Hematopoietic multipotent progenitor cell treated with erythropoietin and hydrocortisone succinate and interleukin-3 and kit ligand, for 8 days (in vitro differentiated cells): ENCODE results near the gene LRRC46.

Experiments
- DNase-seq: peaks from one replicate; pipeline ENCODE4 v3.0.0-alpha.2; 2015

LRRC46 gene

DNA sequence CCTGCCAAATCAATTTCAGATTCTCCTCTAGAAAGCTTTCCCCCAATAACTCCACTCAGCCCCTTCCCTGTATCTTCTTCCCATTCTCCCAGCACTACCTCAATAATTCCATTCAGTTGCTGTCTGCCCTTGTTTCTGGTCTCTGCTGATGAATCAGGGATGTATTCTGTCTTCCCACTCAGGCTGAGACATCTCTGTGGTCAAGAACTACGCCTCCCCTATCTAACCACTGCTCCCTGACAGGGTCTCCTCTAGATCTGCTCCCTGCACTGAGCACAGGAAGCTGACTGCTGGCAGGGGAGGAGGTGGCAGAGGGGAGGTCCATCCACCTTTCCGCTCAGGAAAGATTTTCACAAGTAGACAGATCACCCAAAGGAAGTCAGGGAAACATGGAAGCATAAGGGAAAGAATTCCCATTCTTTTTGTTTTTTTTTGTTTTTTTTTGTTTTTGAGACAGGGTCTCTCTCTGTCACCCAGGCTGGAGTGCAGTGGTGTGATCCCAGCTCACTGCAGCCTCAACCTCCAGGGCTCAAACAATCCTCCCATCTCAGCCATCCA lies 47.6 kb downstream of the LRRC46 start:
- no peak for DNase-seq

DNA sequence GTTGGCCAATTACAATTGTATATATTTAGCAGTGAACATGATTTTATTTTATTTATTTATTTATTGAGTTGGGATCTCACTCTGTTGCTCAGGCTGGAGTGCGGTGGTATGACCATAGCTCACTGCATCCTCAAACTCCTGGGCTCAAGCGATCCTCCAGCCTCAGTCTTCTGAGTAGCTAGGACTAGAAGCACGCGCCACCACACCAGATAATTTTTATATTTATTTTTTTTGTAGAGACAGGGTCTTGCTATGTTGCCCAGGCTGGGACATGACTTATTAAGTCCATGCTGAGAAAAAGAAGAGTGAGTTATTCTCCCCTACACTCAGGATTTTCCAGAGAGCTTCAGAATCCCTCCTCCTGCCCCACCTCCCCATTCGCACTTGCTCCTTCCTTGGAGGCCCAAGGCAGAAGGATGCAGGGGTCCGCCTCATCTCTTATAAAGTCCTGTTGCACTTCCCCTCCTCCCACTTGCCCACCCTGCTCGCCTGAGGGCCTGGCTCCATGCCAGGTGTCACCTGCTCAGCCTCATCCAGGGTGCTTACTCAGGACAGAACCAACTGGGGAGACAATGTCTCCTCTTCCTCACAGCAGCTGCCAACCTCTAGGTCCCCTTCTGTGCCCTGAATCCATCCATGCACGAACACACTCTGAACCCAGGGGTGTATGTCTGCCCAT lies 48.4 kb downstream of the LRRC46 start:
- no peak for DNase-seq

DNA sequence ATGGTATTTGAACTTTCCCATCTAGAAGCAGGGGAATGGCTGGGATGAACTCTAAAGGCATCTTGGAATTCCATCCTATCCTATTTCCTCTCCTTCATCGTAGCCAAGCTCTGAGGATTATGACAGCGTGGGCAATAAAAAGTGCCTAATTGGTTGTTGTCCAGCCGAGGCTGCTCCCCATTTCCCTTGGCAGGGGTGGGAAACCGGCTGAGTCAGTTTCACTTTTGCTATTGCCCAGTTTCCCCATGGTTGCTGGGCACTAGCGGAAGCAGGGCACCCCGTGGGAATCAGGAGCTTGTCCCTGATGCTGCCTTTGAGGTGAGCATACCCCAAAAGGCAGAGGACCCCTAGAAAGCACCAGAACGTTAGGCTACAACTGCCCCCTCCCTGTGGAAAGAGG lies 50.8 kb downstream of the LRRC46 start:
- DNase-seq: no peak

DNA sequence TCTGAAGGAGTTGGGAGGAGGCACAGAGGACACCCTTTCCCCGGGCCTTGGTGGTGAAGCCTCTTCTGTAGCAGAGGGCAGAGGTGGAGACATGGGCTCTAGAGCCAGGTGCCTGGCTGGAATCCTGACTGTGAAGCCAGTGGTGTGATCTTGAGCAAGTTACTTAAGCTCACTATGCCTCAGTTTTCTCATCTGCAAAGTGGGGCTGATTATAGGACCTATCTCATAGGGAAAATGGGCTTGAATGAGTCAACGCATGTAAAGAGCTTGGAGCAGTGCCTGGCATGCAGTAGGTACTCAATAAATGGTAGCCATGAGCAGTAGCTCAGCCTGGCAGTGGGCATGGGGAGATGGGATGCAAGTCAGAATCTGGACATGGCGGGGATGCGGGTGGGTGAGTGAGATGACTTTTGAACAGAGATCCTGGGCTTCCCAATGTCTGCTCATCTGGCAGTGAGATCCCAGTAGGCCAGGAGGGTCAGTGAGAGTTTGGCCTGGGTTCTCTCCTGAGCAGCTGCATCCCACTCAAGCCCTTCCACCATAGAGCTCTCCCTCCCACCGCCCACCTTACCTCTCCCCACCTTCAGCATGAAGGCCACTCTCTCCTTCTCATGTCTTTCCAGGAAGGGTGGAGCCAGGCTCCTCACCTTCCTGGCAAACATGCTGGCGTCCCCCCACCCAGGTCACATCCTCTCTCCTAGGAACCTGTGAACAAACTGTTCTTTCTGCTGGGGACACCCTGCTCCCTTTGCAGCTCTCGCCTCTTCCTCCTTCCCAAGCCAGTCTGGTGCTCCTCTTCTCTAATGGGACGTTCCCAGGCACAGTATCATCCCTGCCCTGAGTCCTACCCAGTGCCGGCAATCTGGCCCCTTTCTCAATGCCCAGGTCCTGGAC lies 51.5 kb downstream of the LRRC46 start:
- DNase-seq: no peak

DNA sequence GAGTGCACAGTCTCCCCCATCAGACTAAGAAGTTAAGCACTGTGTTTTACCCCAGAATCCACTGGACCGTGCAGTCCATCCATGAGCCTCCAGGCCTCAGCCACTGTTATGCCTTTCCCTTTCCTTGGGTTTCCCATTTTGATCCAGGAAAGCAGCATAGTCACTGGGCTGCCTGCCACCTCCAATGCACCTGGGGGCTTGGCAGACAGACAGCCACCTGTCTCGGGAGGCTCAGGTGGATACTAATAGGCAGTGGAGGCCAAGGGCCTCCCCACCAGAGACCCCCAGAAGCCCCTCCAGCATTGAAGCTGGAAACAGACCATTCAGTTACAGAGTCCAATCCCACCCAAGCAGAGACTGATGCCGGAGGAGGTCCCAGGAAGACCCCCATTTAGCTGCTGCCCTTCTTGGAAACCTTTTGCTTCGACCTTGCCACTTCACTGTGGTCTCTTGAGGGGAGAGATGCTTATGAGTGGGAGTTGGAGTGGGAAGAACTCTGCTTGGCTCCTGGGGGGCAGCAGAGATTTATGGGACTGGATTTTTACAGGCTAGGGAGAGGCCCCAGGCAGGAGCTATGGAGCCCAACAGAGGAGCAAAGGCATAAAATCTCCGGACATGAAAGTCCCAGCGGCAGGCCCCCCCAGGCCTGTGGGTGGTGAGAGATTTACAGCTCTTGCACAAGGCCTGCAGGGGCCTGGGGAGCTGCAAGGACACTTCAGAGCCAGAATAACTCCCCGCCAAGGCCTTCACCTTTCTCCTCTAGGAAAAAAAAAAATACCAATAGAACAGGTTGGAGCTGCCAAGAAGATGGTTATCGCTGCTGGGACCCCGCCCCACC lies 52.3 kb downstream of the LRRC46 start:
- no peak for DNase-seq

DNA sequence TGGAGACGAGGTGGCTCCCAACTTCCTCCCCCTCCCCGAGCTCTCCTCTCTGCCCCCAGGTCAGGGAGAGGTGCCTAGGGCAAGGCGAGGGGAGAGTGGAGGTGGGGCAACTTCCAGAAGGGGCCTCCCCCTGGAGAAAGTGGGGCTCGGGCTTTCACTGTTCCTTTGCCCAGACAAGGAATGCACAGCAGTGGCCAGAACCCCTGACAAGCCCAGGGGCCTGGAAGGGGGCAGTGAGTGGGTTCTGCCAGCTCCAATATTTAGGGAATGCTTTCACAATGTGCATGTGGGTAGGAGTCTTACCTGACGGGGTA lies 52.9 kb downstream of the LRRC46 start:
- no peak for DNase-seq

DNA sequence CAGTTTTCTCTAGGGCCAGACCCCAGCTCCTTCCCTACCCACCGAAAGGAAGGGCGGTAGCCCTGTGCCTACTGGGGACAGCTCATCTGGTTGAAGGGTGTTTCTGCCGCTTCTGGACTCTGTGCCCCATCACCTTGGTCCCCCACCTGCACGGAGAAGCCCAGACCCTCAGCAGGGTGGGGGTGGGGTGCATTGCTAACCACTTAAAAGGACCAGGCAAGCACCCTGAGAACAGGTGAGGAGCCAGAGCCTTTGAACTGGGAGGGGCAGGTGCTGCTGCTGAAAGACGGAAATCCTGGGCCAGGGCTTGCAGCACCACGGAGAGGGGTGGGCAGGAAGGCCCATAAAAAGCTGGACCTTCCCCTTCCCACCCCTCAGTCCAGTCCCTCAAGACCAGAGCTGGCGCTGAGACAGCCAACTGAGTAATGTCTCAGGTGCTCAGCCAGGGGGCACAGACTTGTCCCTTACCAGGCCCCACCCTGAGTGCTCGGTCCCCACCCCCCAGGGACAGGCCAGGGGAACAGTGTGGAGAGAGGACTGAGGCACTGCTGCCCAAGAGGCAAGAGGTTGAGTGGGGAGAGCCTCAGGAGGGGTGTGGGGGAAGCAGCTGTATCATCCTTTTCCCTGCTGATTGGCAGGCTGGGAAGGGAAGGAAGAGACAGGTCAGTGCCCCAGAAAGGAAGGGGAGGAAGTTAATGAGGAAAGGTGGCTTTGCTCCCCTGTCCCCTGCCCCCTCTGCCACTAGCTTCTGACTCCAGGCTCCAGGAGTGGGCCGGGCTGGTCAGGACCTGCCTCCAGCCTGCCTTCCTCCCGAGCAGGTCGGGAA lies 53.6 kb downstream of the LRRC46 start:
- no peak for DNase-seq
